Activated CD8-positive, alpha-beta T cell treated with anti-CD3 and anti-CD28 coated beads, Interleukin-2, amount 10 ng/mL, durations not matched to agents 7 days and 5 days (primary cell): Measurements from ENCODE around the gene CD200R1L. TPM values are rescaled to one million over a fixed set of nuclear protein-coding genes. Genes with fewer than 3 reads are reported as not detected.

Source experiments
- ATAC-seq: fragments of 150-1000 bp; cut with Tn5 transposase; one replicate; pipeline ENCODE4 v1.10.0; 2021; ENCODE audit warnings: moderate library complexity
- CTCF ChIA-PET: fragments of 350-600 bp; sonication (Branson Sonifier 250); formaldehyde crosslinking; loops from one replicate; lab custom pipeline; 2021; ENCODE audit warnings: antibody characterized with exemption; lab: Charles Lee
- POLR2A ChIA-PET: fragments of 350-600 bp; sonication (Branson Sonifier 250); formaldehyde crosslinking; loops from one replicate; lab custom pipeline; 2021; ENCODE audit warnings: antibody characterized with exemption; lab: Charles Lee
- DNase-seq: peaks from one replicate; pipeline ENCODE4 v3.0.0-alpha.2; 2020
- H3K27ac Mint-ChIP-seq: one replicate; pipeline ENCODE4 v1.8.0; 2021; ENCODE audit warnings: mild to moderate bottlenecking, mixed read lengths
- H3K27me3 Mint-ChIP-seq: one replicate; pipeline ENCODE4 v1.8.0; 2021; ENCODE audit warnings: low read depth, mixed read lengths
- H3K36me3 Mint-ChIP-seq: one replicate; pipeline ENCODE4 v1.8.0; 2021; ENCODE audit warnings: low read depth, mixed read lengths
- H3K4me1 Mint-ChIP-seq: one replicate; pipeline ENCODE4 v1.8.0; 2021; ENCODE audit warnings: low read depth, mixed read lengths
- H3K4me3 Mint-ChIP-seq: one replicate; pipeline ENCODE4 v1.8.0; 2021; ENCODE audit warnings: mild to moderate bottlenecking, mixed read lengths
- H3K9me3 Mint-ChIP-seq: one replicate; pipeline ENCODE4 v1.8.0; 2022; ENCODE audit warnings: mixed read lengths; ENCODE audit not compliant: insufficient read depth
- total RNA-seq, 2 experiments: library from RNA; stranded (reverse); gene quantifications; one replicate each; pipeline ENCODE4 v1.2.3, GENCODE V29; 2021

Gene CD200R1L
- total RNA-seq, 2 experiments from 2014 or later: not detected

DNA sequence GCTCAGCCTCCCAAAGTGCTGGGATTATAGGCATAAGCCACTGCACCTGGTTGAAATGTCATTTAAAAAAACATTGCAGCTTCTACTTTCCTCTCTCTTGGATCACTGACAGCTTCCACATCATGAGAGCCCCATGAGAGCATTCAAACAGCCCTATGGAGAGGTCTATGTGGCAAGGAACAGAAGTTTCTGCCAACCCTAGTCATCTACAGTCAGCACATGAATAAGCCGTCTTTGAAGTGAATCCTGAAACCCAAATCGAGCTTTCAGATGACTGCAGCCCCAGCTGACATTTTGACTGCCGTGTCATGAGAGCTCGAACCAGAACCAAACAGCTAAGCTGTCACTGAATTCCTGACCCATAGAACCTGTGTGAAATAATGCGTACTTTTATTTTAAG, 39.8 kb downstream of the CD200R1L start:
- Mint-ChIP-seq H3K36me3 (no peaks in the 10 kb centered on the region), H3K4me3 (no peak overlapping the region), H3K27ac (no peak overlapping the region), H3K9me3 (no peaks in the 10 kb centered on the region), H3K27me3 (no peaks in the 10 kb centered on the region), H3K4me1 (peaks cover 22% of the 10 kb centered on the region)
- DNase-seq (no peak), ATAC-seq (no peak)
- ChIA-PET CTCF (interaction anchor here (1.2 to 1.7 kb wide), 2 partner anchors 9 to 72 kb away, joined by 3 to 7 read pairs; no protein-coding TSS in a partner anchor), POLR2A (interaction anchor here (0.9 kb wide), 1 partner anchor 57 kb away, joined by 3 read pairs; no protein-coding TSS in a partner anchor)

DNA sequence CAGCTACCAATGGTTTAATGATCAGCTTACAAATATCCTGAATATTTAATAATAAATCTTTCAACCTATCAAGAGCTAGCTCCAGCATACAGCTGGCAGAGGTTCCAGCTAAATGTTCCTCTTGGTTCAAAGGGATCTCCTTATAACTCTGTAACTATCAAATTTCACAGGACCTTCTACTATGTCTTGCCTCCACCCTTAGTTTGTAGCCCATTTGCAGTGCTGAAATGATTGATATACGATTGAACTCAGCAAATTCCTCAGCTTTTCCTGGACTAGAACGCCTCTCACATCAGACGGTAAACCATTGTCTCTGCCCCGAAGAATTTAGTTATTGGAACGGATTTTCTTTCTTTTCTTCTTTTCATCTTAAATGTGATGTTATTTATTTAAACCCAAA, 41.5 kb downstream of the CD200R1L start:
- Mint-ChIP-seq H3K27ac (no peak overlapping the region), H3K9me3 (no peaks in the 10 kb centered on the region), H3K27me3 (no peaks in the 10 kb centered on the region), H3K36me3 (no peaks in the 10 kb centered on the region), H3K4me1 (peaks cover 17% of the 10 kb centered on the region), H3K4me3 (no peak overlapping the region)
- ATAC-seq (no peak), DNase-seq (no peak)
- CTCF ChIA-PET: no interaction called here
- POLR2A ChIA-PET: no interaction called here

DNA sequence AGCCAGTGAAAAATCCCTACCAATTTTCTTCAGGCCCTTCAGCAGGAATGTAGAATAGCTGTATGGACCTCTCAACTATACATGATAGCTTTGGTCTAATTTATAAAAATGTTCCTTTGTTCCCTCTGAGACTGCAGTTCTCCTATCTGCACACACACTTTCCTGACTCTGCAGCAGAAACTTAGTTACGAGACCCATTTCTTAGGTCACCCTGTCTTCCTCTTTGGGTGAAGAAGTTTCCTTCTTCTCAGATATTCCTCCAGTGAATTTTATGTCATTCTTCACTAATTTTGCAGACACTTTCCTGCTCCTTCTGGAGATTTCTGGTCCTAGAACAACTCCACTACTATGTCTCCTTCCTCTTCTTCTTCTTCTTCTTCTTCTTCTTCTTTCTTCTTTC, 42.6 kb downstream of the CD200R1L start:
- Mint-ChIP-seq H3K36me3 (no peaks in the 10 kb centered on the region), H3K4me1 (peaks cover 17% of the 10 kb centered on the region), H3K27ac (no peak overlapping the region), H3K4me3 (no peak overlapping the region), H3K27me3 (no peaks in the 10 kb centered on the region), H3K9me3 (no peaks in the 10 kb centered on the region)
- CTCF ChIA-PET: interaction anchor here (1.4 kb wide), 2 partner anchors 19 to 161 kb away, joined by 3 read pairs; no protein-coding TSS in a partner anchor
- no peak for ATAC-seq
- no peak for DNase-seq
- POLR2A ChIA-PET: no interaction called here

DNA sequence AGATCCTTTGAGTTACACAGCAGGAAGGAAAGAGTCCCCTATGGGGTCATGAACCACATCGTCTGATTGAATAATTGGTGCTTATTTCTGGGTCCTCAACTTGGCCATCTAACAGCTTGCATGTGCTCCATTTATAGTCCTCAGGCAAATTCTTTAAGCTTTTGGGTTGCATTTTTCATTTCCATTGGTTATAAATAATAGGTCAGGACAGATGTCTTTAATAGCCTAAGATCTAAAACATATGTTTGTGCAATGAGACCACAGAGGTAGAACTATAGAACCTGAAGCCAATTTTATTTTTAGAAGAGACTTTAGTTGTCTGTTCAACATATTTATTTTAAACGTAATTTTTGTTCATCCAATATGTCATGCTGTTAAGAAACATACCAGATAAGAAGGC, 43.2 kb downstream of the CD200R1L start:
- CTCF ChIA-PET: interaction anchor here (1.3 to 1.4 kb wide), 3 partner anchors 19 to 221 kb away, joined by 3 read pairs; no protein-coding TSS in a partner anchor
- Mint-ChIP-seq H3K4me3 (no peak overlapping the region), H3K27ac (no peak overlapping the region), H3K9me3 (no peaks in the 10 kb centered on the region), H3K4me1 (peaks cover 17% of the 10 kb centered on the region), H3K36me3 (no peaks in the 10 kb centered on the region), H3K27me3 (no peaks in the 10 kb centered on the region)
- ATAC-seq (no peak), DNase-seq (no peak)
- POLR2A ChIA-PET: no interaction called here

DNA sequence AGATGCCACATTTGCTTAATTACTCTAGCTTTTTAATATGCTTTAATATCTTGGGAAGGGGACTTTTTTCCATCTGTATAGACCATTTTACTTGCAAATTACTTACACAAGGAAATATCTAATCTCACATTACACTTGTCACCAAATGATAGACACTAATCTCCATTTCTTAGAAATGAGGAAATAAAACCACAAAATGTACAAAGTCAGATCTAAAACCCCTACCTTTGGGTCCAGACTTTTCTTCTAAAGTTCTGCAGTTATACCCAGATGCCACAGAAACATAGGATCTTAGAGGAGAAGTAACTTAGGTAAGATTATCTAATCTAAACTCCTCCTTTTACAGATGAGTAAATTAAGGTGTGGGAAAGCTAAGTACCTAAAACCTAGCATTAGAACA, 44.3 kb downstream of the CD200R1L start:
- CTCF ChIA-PET: interaction anchor here (1.3 kb wide), 1 partner anchor 220 kb away, joined by 3 read pairs; no protein-coding TSS in a partner anchor
- H3K4me1 Mint-ChIP-seq: peaks cover 13% of the 10 kb centered on the region
- H3K4me3 Mint-ChIP-seq: no peak overlapping the region
- H3K36me3 Mint-ChIP-seq: no peaks in the 10 kb centered on the region
- DNase-seq (no peak), ATAC-seq (no peak)
- POLR2A ChIA-PET: interaction anchor here (0.5 kb wide), 1 partner anchor 1662 kb away, joined by 4 read pairs; no protein-coding TSS in a partner anchor
- no peak overlapping the region for H3K27ac Mint-ChIP-seq
- H3K27me3 Mint-ChIP-seq: no peaks in the 10 kb centered on the region
- H3K9me3 Mint-ChIP-seq: no peaks in the 10 kb centered on the region

DNA sequence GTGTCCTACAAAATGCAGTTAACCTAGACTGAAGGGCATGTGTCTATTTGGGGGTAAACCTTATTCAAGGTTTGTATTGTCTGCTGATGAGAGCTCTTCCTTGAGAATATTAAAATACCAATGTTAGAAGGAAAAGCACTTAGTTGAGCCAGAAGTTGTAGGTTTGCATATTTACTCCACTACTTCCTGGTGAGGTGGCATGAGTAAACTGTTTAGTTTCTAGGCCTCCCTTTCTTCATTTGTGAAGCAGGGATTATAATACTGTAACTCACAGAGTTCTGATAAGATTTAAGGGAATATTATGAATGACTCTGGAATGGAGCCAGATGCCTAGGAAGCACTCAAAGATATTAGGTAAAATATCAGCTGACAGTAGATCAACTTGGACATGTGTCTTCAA, 46.7 kb downstream of the CD200R1L start:
- H3K4me3 Mint-ChIP-seq: no peak overlapping the region
- no peak overlapping the region for H3K27ac Mint-ChIP-seq
- no peaks in the 10 kb centered on the region for H3K36me3 Mint-ChIP-seq
- H3K4me1 Mint-ChIP-seq: peaks cover 13% of the 10 kb centered on the region
- ChIA-PET POLR2A (no interaction called here), CTCF (interaction anchor here (0.6 to 1.2 kb wide), 2 partner anchors 10 to 65 kb away, joined by 3 to 4 read pairs; no protein-coding TSS in a partner anchor)
- H3K9me3 Mint-ChIP-seq: peaks cover 5% of the 10 kb centered on the region
- DNase-seq (no peak), ATAC-seq (no peak)
- no peaks in the 10 kb centered on the region for H3K27me3 Mint-ChIP-seq

DNA sequence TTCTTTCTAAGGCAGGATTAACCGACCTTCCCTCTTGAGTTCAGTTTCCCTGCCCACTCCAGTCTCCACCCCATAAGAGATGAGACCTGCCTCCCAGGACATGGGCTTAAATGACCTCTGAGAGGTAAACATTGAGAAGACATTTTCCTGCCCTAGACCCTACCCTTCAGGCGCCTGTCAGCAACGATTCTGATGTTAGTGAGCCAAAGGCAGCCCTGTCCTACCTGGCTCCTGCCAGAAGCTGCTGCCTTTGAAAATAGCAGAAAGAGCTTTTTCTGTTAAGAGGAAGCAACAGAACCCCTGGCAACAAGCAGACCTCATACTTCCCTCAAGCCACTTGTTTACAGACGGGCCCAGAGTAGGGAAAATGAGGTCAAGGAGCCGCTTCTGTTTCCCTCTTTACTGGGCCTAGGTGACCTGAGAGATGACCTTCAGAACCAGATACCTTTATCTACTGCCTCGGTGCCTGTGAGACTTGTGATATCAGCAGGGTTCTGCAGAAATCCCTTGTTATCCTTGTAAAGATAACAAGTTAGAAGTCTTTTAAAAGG, 52.0 kb downstream of the CD200R1L start:
- Mint-ChIP-seq H3K27me3 (no peaks in the 10 kb centered on the region), H3K27ac (peak overlapping the region; percentile 15), H3K9me3 (peaks cover 8% of the 10 kb centered on the region), H3K4me3 (no peak overlapping the region), H3K4me1 (peaks cover 19% of the 10 kb centered on the region), H3K36me3 (peaks cover 5% of the 10 kb centered on the region)
- no peak for ATAC-seq
- POLR2A ChIA-PET: no interaction called here
- CTCF ChIA-PET: no interaction called here
- DNase-seq: no peak

DNA sequence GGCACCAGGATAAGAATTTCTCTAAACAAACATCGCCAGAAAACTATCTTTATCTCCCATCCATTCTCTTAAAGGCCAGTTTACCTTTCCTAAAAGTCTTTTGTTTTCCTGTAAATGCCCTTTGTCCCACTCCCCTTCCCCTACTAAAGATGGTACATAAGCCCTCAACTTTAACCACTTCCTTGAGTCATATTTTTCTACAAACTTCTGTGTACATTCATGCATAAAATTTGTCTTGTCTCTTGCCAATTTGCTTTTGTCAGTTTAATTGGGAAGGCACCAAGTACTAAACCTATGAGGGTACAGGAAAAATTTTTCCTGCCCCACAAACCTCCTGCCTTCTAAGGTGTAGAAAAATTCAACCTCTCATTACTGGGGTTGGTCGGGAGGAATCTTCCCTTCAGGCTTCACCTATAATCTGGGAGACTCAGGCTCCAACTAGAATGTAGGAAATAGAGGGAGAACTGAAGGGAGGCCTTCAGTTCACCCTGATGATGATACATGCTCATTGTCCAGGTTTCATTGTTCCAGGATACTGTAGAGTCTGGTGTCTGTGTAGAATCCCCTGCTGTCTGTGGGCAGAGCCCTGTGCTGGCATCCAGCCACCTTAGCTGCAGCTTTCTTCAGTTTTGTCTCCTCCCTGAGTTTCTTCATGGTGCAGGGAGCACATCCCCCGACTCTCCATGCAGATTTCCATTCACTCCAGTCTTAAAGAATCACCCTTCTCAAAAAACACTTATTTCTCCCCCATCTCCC, 53.2 kb downstream of the CD200R1L start:
- ATAC-seq: no peak
- POLR2A ChIA-PET: no interaction called here
- H3K9me3 Mint-ChIP-seq: peaks cover 14% of the 10 kb centered on the region
- H3K4me1 Mint-ChIP-seq: peaks cover 19% of the 10 kb centered on the region
- DNase-seq: no peak
- no peak overlapping the region for H3K27ac Mint-ChIP-seq
- H3K36me3 Mint-ChIP-seq: peaks cover 5% of the 10 kb centered on the region
- no peak overlapping the region for H3K4me3 Mint-ChIP-seq
- no peaks in the 10 kb centered on the region for H3K27me3 Mint-ChIP-seq
- CTCF ChIA-PET: interaction anchor here (1.6 kb wide), 1 partner anchor 211 kb away, joined by 3 read pairs; no protein-coding TSS in a partner anchor

DNA sequence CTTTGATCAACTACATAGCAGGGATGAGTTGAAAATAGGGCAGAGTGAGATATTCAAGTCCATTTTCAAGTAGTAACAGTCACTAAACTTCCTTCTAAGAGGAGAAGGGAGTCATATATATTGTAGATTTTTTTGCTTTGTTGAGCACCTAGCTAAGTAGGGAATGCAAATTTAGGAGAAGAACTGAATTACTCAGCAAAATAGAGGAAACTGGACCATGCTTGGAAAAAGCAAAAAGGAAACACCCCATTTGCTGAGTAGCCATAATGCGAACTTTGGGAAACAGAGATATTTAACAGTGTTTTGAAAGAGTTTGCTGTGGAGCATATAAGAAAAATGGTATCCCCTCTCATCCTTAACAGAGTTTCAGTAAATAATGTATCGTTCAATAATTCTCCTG, 54.9 kb downstream of the CD200R1L start:
- DNase-seq: no peak
- CTCF ChIA-PET: no interaction called here
- POLR2A ChIA-PET: no interaction called here
- H3K27ac Mint-ChIP-seq: no peak overlapping the region
- no peak overlapping the region for H3K4me3 Mint-ChIP-seq
- peaks cover 19% of the 10 kb centered on the region for H3K4me1 Mint-ChIP-seq
- peaks cover 5% of the 10 kb centered on the region for H3K36me3 Mint-ChIP-seq
- peaks cover 20% of the 10 kb centered on the region for H3K9me3 Mint-ChIP-seq
- no peak for ATAC-seq
- no peaks in the 10 kb centered on the region for H3K27me3 Mint-ChIP-seq

DNA sequence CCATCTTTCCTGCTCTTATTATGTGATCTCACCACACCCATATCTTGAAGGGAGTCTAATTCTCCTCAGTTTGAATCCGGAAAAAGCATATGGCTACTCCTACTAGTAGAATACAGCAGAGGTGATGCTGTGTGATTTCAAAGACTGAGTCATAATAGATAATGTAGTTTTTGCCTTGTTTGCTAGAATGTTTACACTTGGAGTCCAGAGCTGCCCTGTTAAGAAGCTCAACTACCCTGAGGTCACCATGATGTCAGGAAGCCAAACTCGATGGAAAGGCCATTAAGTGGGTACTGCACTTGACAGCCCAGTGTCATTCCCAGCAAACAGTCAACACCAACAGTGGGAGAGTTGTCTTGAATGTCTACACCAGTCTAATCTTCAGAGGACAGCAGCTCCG, 56.9 kb downstream of the CD200R1L start:
- Mint-ChIP-seq H3K4me3 (no peak overlapping the region), H3K36me3 (peaks cover 5% of the 10 kb centered on the region), H3K9me3 (peaks cover 15% of the 10 kb centered on the region), H3K4me1 (peaks cover 21% of the 10 kb centered on the region), H3K27ac (no peak overlapping the region), H3K27me3 (no peaks in the 10 kb centered on the region)
- ChIA-PET CTCF (interaction anchor here (1.1 kb wide), 1 partner anchor 10 kb away, joined by 3 read pairs; no protein-coding TSS in a partner anchor), POLR2A (no interaction called here)
- DNase-seq: no peak
- no peak for ATAC-seq

DNA sequence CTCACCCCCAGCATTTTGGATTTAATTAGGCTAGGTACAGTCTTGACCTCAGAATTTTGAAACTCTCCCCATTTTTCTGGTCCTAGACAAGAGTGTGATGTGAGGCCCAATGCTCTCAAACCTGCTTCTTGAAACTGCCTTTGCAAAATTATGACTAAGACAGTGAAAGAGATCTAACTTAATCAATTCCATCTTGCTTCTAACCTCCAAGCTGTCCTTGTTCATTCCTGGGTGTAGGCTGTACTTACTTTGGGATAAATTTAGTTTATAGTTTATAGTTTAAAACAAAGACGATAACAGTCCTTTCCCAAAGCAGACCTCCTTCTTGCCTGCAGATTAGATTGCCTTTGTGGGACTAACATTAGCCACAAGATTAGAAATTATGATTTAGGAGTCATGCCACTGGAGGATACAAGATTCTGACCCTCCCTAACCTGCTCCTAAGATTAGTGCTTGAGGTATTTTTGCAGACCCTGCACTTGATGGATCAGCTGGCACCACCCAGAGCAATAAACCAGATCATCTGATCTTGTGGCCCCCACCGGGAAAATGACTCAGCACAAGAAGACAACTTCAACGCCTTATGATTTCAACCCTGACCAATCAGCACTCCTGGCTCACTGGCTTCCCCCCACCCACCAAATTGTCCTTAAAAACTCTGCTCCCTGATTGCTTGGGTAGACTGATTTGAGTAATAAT, 59.6 kb downstream of the CD200R1L start:
- ATAC-seq (no peak), DNase-seq (no peak)
- H3K36me3 Mint-ChIP-seq: peaks cover 4% of the 10 kb centered on the region
- no peaks in the 10 kb centered on the region for H3K27me3 Mint-ChIP-seq
- no peak overlapping the region for H3K4me3 Mint-ChIP-seq
- H3K9me3 Mint-ChIP-seq: peaks cover 15% of the 10 kb centered on the region
- peaks cover 3% of the 10 kb centered on the region for H3K4me1 Mint-ChIP-seq
- ChIA-PET POLR2A (no interaction called here), CTCF (no interaction called here)
- H3K27ac Mint-ChIP-seq: no peak overlapping the region
